GM10266 (cell line): Measurements from ENCODE around the gene PRPF6.
A peak's percentile ranks its signal among the peaks of the same experiment; 100 is the strongest.
"Not testable (repeated sequence)": the region's sequence is repeated elsewhere in the genome, so short reads cannot be mapped to it uniquely, and the experiment has no call there.

Source experiments
- DNase-seq: peaks from one replicate; pipeline ENCODE4 v3.0.0; 2012; ENCODE audit errors: extremely low spot score
- TF ChIP-seq, protein P1 (sequence below): IDR thresholded peaks from 2 replicates; pipeline ENCODE4 v1.5.1; 2012; ENCODE audit warnings: mild to moderate bottlenecking, low read depth; ENCODE audit not compliant: control insufficient read depth, insufficient read depth; ENCODE audit errors: missing control alignments

Gene PRPF6

DNA sequence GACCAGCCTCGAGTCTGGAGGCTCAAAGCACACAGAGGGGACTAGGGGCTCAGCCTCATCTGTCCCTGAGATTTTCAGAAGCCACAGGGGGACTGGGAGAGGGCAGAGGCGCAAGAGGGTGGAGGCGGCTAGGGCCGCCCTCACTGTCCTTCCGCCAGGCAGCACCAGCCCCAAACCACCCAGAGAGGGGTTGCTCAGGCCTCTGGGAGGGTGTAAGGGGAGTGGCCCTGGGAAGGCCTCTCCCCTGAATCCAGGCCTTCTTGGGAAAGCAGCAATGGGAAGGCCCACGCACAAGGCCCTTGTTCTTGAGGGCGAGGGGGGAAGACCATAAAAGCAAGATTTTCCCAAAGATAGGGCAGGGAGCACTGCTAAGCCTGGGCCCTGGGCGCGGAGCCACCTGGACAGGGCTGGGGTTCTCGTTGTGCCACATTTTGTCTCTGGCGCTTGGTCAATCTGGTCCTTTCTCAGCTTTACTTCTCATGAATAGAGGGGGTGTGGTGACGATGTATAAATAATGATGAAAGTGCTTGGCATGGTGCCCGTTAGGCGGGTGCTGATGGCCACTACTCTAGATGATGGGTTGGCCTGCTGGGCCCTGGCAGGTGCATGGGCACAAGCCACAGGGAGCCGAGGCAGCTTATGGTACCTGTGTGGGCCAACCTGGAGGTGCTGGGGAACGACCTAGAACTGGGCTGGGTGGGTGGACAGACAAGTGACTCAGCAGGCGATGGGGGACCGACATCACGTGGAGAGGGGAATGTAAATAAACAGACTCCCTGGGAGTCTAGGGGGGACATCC lies 6.3 kb upstream of the PRPF6 start:
- no peak for DNase-seq
- TF ChIP-seq, protein P1, sequence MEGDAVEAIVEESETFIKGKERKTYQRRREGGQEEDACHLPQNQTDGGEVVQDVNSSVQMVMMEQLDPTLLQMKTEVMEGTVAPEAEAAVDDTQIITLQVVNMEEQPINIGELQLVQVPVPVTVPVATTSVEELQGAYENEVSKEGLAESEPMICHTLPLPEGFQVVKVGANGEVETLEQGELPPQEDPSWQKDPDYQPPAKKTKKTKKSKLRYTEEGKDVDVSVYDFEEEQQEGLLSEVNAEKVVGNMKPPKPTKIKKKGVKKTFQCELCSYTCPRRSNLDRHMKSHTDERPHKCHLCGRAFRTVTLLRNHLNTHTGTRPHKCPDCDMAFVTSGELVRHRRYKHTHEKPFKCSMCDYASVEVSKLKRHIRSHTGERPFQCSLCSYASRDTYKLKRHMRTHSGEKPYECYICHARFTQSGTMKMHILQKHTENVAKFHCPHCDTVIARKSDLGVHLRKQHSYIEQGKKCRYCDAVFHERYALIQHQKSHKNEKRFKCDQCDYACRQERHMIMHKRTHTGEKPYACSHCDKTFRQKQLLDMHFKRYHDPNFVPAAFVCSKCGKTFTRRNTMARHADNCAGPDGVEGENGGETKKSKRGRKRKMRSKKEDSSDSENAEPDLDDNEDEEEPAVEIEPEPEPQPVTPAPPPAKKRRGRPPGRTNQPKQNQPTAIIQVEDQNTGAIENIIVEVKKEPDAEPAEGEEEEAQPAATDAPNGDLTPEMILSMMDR: no peak

DNA sequence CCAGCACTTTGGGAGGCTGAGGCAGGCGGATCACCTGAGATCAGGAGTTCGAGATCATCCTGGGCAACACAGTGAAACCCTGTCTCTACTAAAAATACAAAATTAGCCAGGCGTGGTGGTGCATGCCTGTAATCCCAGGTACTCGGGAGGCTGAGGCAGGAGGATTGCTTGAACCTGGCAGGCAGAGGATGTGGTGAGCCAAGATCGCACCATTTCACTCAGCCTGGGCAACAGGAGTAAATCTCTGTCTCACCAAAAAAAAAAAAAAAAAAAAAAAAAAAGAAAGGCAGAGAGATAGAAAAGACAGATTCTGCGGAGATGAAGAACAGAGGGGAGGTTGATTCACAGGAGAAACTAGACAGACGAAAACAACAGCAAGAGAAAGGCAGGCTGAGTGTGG lies 4.4 kb upstream of the PRPF6 start:
- DNase-seq: not testable (repeated sequence)

DNA sequence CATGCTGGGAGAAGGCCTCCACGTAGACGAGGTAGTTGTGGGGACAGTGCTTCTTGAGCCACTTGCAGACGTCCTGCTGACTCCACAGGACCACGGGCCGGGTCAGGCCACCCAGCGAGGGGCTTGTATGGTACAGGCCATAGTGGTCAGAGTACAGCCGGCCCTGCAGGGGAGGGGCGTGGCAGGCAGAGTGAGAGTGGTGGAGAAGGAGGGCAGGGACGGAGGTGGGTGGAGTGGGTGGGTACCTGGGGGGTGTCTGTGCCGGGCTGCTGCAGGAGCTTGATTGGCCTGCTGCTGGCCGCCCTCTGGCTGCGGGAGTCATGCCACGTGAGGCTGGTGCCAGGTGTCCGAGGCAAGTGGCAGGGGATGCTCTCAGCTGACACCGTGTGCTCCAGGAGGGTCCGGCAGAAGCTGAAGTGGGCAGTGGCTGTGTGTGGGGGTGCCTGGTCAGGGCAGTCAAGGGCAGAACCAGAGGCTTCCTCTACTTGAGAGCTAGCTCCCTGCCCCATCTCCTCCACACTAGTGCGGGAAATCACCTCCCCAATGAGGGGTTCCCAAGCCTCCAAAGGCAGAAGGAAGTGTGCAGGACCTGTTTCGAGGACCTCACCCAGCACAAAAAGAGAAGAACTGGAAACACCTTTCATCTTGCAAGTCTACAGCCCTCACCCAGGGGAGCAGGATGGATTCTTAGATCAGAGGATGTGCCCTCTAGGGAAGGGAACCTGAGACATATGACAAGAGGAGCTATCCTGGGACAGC lies 3.8 kb upstream of the PRPF6 start:
- DNase-seq: no peak
- TF ChIP-seq, protein P1: no peak

DNA sequence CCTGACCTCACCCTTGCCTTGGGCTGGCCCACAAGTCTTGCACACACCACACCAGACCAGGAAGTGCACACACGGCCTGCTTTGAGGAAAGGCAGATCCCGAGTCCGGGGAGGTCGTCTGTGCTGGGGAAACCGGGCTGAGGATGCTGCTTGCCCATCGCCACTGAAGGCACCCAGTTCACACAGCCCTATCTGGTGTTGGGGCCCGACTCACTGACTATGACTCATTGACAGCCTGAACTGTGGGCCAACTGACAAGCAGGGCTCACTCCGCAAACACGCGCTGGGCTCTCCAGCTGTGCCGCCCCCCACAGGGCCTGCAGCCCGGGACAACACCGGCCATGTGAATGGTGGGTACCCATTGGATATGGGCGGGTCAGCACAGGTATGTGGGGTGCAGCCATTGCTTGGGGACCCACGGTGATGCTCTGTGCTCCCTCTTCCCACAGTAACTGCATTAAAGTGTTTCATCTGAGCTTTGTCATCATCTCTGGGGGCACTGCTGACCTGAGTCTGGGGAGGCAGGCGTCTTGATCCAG lies 3.1 kb upstream of the PRPF6 start:
- no peak for DNase-seq
- TF ChIP-seq, protein P1: no peak

DNA sequence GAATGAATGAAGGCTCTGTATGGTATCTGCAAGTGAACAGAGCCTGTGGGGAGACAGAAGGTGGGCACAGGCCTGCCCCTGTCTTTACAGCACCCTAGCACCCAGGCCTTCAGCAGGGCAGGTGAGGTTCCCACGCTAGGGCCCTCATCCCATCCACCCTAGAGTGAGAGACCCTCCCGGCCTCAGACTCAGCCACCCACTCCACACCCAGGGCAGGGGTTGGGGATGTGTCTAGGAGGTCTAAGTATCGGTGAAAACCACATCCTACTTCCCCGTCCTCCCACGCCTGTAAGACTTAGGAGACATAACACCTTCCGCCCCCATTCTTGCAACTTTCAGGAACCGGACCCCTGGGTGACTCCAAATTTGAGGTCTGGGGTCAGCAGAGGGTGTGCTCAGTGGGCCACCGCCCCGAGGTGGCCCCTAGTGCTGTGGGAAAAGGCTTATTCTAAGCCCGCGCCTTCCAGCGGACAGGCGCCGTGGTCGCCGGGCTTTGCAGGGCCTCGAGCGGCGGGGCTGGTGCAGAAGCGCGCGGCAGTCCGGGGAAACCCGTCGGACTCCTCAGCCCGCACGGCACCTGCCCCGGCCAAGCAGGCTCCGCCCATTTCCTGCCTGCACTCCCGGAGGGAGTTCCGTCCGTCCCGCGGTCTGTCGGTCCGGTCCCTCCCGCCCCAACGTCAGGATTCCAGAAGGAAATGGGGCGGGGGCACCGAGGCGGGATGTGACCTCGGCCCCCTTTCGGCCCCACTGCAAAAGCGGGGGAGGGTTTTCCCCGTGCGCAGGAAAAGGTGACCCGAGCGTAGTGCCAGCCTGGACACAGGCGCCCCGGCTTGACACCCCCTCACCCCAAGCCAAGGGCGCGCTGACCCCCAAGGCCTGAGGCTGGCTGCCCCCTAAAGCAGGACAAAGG lies 2.4 kb upstream of the PRPF6 start:
- DNase-seq: peak; percentile 82

GRCh38 chr20:63979229-63979556 lies 1.7 kb upstream of the PRPF6 start:
- TF ChIP-seq, protein P1: no peak
- no peak for DNase-seq

More for the DNA sequence above, 2.4 kb upstream of the PRPF6 start:
- TF ChIP-seq, protein P1: no peak
